Fibroblast of lung (primary cell): Measurements from ENCODE around the gene DNER. TPM values are rescaled to one million over a fixed set of nuclear protein-coding genes. Genes with fewer than 3 reads are reported as not detected.

Source experiments
- DNase-seq, 2 donors: peaks; one replicate each; pipeline versions ENCODE4 v3.0.0 to v3.0.0-alpha.2; 2010; ENCODE audit warnings: low read depth in 2 of 2
- H2AFZ ChIP-seq: 2 replicates; pipeline ENCODE4 v1.5.1; 2012; ENCODE audit warnings: low read length, control low read depth, inconsistent platforms
- H3K27ac ChIP-seq: 2 replicates; pipeline ENCODE4 v1.5.1; 2011; ENCODE audit warnings: low read length, control low read depth; ENCODE audit not compliant: insufficient read depth
- H3K27me3 ChIP-seq: 2 replicates; pipeline ENCODE4 v1.5.1; 2011; ENCODE audit warnings: mild to moderate bottlenecking, low read length; ENCODE audit not compliant: control insufficient read depth, insufficient read depth
- H3K36me3 ChIP-seq: 2 replicates; pipeline ENCODE4 v1.5.1; 2011; ENCODE audit warnings: low read length; ENCODE audit not compliant: control insufficient read depth, insufficient read depth
- H3K4me1 ChIP-seq: 2 replicates; pipeline ENCODE4 v1.5.1; 2011; ENCODE audit warnings: low read length; ENCODE audit not compliant: control insufficient read depth, insufficient read depth; ENCODE audit errors: extremely low read depth
- H3K4me2 ChIP-seq: 2 replicates; pipeline ENCODE4 v1.5.1; 2011; ENCODE audit warnings: low read length, control low read depth; ENCODE audit not compliant: insufficient read depth; ENCODE audit errors: extremely low read depth
- H3K4me3 ChIP-seq, 4 experiments: fragments of 200-600 bp in 1 of 4; sonication (generic) in 1 of 4; replicated peaks in 1 of 4; 2 replicates each; pipeline ENCODE4 v1.5.1; 2011 to 2016; ENCODE audit warnings: low read length in 4 of 4, low read depth in 3 of 4, mild to moderate bottlenecking in 3 of 4, control low read depth in 2 of 4, inconsistent platforms in 1 of 4, mixed read lengths in 1 of 4; ENCODE audit not compliant: insufficient read depth in 1 of 4; ENCODE audit errors: control extremely low read depth in 1 of 4
- H3K79me2 ChIP-seq: 2 replicates; pipeline ENCODE4 v1.5.1; 2012; ENCODE audit warnings: mild to moderate bottlenecking, low read length, inconsistent platforms; ENCODE audit not compliant: control insufficient read depth, insufficient read depth
- H3K9ac ChIP-seq: 2 replicates; pipeline ENCODE4 v1.5.1; 2011; ENCODE audit warnings: mild to moderate bottlenecking, low read length, control low read depth; ENCODE audit not compliant: insufficient read depth
- H3K9me3 ChIP-seq: 2 replicates; pipeline ENCODE4 v1.5.1; 2012; ENCODE audit warnings: low read depth, low read length; ENCODE audit not compliant: control insufficient read depth, insufficient read depth
- H4K20me1 ChIP-seq: 2 replicates; pipeline ENCODE4 v1.5.1; 2011; ENCODE audit warnings: low read length; ENCODE audit not compliant: control insufficient read depth, insufficient read depth; ENCODE audit errors: extremely low read depth
- EZH2 ChIP-seq: IDR thresholded peaks from 2 replicates; pipeline ENCODE4 v1.5.1; 2012; ENCODE audit warnings: low read length, control low read depth, mild to moderate bottlenecking; ENCODE audit errors: missing control alignments
- polyA plus RNA-seq, 2 donors: library from polyadenylated mRNA; depleted of rRNA in 1 of 2; stranded (reverse) in 1 of 2; unstranded in 1 of 2; fragments of >200 nt; gene quantifications; 2 replicates each; pipeline ENCODE4 v1.2.1, GENCODE V29; 2011 to 2012; ENCODE audit warnings: missing spikeins in 1 of 2
- total RNA-seq: library from RNA; depleted of rRNA; stranded (reverse); fragments of >200 nt; gene quantifications from 2 replicates; pipeline ENCODE4 v1.2.1, GENCODE V29; 2014
- TF ChIP-seq, protein P1 (sequence below), 2 donors: IDR thresholded peaks in 1 of 2; conservative IDR thresholded peaks in 1 of 2; 1 replicate in 1 of 2; 2 replicates in 1 of 2; pipeline ENCODE4 v1.5.1; 2011 to 2012; ENCODE audit warnings: low read length in 2 of 2, control low read depth in 1 of 2, inconsistent platforms in 1 of 2, low read depth in 1 of 2, mild to moderate bottlenecking in 1 of 2

Gene DNER
- total and polyA plus RNA-seq, 2 donors (not counting 1 experiment from before 2014, with no cell fraction given): 0.33 to 0.43 TPM

DNA sequence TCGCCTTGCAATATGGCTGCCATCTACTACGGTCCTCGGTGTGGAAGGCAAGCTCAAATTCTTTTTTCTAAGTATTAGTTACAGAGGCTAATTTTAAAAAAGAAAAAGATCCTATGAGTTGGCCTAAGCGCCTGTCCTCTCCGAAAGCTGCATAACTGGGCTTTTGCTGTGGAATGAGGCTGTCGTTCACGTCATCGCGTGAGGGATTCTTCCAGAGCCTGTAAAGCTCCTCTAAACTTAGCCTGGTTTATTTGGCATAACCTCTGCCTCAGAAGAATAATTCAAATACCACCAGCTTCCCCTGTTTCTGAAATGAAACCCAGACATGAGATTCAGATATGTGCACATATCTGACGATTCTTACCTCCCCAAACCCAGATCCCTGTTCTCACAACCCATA is 187.4 kb downstream of the DNER start:
- TF ChIP-seq EZH2: no peak
- TF ChIP-seq, protein P1, sequence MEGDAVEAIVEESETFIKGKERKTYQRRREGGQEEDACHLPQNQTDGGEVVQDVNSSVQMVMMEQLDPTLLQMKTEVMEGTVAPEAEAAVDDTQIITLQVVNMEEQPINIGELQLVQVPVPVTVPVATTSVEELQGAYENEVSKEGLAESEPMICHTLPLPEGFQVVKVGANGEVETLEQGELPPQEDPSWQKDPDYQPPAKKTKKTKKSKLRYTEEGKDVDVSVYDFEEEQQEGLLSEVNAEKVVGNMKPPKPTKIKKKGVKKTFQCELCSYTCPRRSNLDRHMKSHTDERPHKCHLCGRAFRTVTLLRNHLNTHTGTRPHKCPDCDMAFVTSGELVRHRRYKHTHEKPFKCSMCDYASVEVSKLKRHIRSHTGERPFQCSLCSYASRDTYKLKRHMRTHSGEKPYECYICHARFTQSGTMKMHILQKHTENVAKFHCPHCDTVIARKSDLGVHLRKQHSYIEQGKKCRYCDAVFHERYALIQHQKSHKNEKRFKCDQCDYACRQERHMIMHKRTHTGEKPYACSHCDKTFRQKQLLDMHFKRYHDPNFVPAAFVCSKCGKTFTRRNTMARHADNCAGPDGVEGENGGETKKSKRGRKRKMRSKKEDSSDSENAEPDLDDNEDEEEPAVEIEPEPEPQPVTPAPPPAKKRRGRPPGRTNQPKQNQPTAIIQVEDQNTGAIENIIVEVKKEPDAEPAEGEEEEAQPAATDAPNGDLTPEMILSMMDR (conservative IDR thresholded peaks at IDR 0.05 in 1 of 2, IDR thresholded peaks at IDR 0.05 in 1 of 2; ENCODE audit: low read depth in 1 of 2, low read length in 2 of 2): no peak
- Histone ChIP-seq H2AFZ (no peak overlapping the region), H3K79me2 (no peaks in the 10 kb centered on the region), H3K27me3 (no peaks in the 10 kb centered on the region), H3K4me2 (no peak overlapping the region), H3K27ac (no peak overlapping the region), H3K9me3 (no peaks in the 10 kb centered on the region), H3K36me3 (no peaks in the 10 kb centered on the region), H3K4me1 (no peaks in the 10 kb centered on the region), H3K4me3 (no peak overlapping the region), H3K9ac (no peak overlapping the region), H4K20me1 (no peaks in the 10 kb centered on the region)
- no peak for DNase-seq

DNA sequence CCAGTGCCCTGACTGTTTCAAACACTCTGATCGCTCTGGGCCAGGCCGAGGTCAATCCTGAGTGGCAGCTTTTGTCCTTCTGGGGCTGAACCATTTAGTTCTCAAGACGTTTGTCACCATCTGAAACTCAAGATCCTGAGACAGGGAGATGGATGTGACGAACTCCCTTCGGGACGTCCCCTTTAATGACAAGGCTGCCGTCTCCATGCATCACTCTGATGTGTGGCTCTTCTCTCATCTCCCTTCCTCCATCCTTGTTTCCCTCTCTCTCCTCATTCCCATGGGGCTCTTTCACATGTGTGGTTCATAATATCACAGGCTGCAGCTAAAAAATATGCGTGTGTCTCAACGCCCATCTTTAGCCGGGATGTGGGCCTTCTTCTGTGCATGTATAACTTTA is 189.6 kb downstream of the DNER start:
- H3K9ac ChIP-seq: no peak overlapping the region
- no peak for DNase-seq
- H4K20me1 ChIP-seq: no peaks in the 10 kb centered on the region
- H3K27me3 ChIP-seq: no peaks in the 10 kb centered on the region
- no peaks in the 10 kb centered on the region for H3K36me3 ChIP-seq
- no peak overlapping the region for H3K4me3 ChIP-seq
- H3K4me2 ChIP-seq: no peak overlapping the region
- no peaks in the 10 kb centered on the region for H3K79me2 ChIP-seq
- no peak overlapping the region for H3K27ac ChIP-seq
- H3K4me1 ChIP-seq: no peaks in the 10 kb centered on the region
- TF ChIP-seq EZH2: no peak
- TF ChIP-seq, protein P1 (conservative IDR thresholded peaks at IDR 0.05 in 1 of 2, IDR thresholded peaks at IDR 0.05 in 1 of 2; ENCODE audit: low read depth in 1 of 2, low read length in 2 of 2): no peak
- no peaks in the 10 kb centered on the region for H3K9me3 ChIP-seq
- no peak overlapping the region for H2AFZ ChIP-seq

DNA sequence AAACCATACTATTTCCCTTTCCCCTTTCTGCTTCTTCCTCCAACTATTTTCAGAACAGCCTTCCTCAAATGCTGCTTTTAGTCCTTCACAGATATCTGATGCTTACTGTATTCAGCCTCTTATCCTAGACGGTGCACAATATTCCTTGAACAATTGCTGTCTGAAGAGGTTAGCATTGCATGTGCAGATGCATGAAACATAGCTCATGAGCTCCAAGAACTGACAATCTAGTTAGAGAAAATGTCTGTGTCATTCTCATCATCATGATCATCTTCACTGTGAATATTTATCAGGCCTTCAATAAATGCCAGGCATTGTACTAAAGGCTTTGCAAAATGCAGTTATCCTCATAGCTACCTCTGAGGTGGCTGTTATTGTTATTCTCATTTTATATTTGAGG is 190.7 kb downstream of the DNER start:
- no peaks in the 10 kb centered on the region for H4K20me1 ChIP-seq
- no peak overlapping the region for H3K9ac ChIP-seq
- no peak for TF ChIP-seq EZH2
- TF ChIP-seq, protein P1 (conservative IDR thresholded peaks at IDR 0.05 in 1 of 2, IDR thresholded peaks at IDR 0.05 in 1 of 2; ENCODE audit: low read depth in 1 of 2, low read length in 2 of 2): no peak
- no peak overlapping the region for H2AFZ ChIP-seq
- H3K36me3 ChIP-seq: no peaks in the 10 kb centered on the region
- H3K79me2 ChIP-seq: no peaks in the 10 kb centered on the region
- H3K4me1 ChIP-seq: no peaks in the 10 kb centered on the region
- no peak overlapping the region for H3K4me2 ChIP-seq
- H3K4me3 ChIP-seq: no peak overlapping the region
- H3K9me3 ChIP-seq: no peaks in the 10 kb centered on the region
- H3K27me3 ChIP-seq: no peaks in the 10 kb centered on the region
- no peak overlapping the region for H3K27ac ChIP-seq
- no peak for DNase-seq
